GM21447 (cell line): ENCODE data around the gene EIF1B.
A peak's percentile ranks its signal among the peaks of the same experiment; 100 is the strongest.
"Not testable (repeated sequence)": the region's sequence is repeated elsewhere in the genome, so short reads cannot be mapped to it uniquely, and the experiment has no call there.

Experiments used
- ATAC-seq: cut with Tn5 transposase; IDR thresholded peaks from one replicate; pipeline ENCODE4 v1.9.1; 2021; ENCODE audit not compliant: unreplicated experiment

EIF1B gene

GRCh38 chr3:40309418-40309924, at the start of gene EIF1B:
TSS of gene EIF1B (plus strand) at chr3:40309707. CDS start at chr3:40309942, 235 bp downstream.
- peak; percentile 93 for ATAC-seq

DNA sequence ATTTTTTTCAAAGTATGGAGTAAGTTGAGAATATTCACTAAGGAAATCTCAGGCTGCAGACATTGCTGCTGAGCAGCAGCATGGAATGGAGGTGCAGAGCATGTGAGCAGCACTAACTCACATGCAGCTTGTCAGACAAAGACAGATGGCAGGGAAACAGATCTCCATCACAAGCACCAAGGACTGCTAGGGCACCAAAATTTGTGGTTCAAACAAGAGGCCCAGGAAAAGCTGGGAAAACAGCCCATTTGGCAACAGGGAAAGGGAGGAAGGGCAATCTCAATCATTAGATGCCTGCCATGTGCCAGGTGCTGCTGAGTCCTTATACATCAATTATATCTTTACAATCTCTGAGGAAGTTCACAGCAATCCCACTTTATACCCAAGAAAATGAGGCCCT, 47.2 kb upstream of the EIF1B start:
- no peak for ATAC-seq

GRCh38 chr3:40264451-40264850, 45.1 kb upstream of the EIF1B start:
- no peak for ATAC-seq

DNA sequence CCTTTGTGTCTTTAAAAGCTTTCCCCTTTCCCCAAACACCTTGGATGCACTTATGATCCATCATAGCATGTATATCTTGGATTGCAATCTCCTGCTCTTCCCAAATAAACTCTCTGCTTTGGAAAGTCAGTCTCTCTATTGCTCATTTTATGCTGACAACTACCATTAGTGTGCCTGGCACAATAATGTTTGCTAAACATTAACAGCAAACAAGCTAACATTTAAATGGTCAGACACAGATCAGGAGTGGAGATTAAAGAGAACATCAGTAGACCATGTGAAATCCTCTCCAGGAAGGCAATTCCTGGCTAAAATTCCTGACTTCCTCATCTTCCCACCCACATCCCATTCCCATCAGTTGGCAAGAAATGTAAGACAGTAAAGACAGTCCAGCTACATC, 44.3 kb upstream of the EIF1B start:
- no peak for ATAC-seq

- no peak for ATAC-seq
These were observed 41.4 kb upstream of the EIF1B start for GRCh38 chr3:40267937-40268724.

GRCh38 chr3:40268802-40269524, 40.5 kb upstream of the EIF1B start:
- ATAC-seq = no peak

GRCh38 chr3:40278791-40279190, 30.7 kb upstream of the EIF1B start:
- no peak for ATAC-seq

DNA sequence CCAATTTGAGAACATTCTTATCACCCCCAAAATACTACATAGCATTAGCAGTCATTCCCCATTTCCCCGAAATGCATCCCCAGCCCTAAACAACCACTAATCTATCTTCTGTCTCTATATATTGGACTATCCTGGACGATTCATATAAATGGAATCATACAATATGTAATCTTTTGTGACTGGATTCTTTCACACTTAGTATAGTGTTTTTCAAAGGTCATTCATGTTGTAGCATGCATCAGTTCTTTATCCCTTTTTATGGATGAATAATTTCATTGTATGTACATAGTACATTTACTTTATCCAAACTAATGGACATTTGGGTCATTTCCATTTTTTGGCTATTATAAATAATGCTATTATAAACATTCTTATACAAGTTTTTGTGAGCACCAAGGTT, 27.5 kb upstream of the EIF1B start:
- no peak for ATAC-seq

DNA sequence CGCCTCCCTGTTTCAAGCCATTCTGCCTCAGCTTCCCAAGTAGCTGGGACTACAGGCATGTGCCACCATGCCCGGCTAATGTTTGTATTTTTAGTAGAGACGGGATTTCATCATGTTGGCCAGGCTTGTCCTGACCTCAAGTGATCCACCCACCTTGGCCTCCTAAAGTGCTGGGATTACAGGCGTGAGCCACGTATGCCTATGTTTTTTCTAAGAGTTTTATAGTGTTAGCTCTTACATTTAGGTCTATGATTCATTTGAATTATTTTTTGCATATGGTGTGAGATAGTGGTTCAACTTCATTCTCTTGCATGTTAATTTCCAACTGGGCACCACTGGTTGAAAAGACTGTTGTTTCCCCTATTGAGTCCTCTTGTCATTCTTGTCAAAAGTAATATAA, 26.4 kb upstream of the EIF1B start:
- ATAC-seq = not testable (repeated sequence)

- no peak for ATAC-seq
These were observed 22.3 kb upstream of the EIF1B start for GRCh38 chr3:40287248-40287647.

DNA sequence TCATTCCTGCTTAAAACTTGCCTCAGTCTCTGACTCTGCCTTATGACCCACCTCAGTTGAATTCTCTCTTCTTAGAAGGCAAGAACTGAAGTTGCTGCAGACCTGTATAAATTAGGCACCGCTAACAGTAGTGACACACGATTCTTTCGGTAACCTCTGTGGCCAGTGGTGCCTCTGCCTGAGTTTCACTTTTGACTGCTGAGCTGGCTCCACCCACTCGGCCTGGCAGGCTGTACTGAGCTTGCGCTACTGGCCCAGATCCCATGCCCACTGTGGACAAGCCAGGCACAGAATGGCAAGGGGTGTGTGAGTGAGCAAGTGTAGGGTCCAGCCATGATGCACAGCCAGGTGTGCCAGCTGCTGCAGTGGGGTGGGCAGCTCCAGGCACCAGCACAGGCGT, 19.1 kb upstream of the EIF1B start:
- ATAC-seq = no peak

DNA sequence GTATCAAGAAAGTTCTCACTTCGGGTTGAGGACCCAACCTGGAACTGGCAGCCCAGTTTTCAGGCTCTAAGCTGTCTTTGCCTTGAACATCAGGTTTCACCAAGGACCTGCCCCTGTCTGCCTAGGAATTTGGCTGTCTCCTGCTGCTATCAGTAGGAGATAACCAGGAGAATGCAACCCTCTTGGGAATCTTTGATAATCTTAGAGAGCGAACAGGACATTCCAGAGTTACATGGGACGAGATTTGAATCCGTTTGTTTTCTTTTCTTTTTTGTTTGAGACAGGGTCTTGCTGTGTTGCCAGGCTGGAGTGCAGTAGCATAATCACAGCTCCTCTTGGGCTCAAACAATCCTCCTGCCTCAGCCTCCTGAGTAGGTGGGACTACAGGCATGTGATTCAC, 18.0 kb upstream of the EIF1B start:
- no peak for ATAC-seq

DNA sequence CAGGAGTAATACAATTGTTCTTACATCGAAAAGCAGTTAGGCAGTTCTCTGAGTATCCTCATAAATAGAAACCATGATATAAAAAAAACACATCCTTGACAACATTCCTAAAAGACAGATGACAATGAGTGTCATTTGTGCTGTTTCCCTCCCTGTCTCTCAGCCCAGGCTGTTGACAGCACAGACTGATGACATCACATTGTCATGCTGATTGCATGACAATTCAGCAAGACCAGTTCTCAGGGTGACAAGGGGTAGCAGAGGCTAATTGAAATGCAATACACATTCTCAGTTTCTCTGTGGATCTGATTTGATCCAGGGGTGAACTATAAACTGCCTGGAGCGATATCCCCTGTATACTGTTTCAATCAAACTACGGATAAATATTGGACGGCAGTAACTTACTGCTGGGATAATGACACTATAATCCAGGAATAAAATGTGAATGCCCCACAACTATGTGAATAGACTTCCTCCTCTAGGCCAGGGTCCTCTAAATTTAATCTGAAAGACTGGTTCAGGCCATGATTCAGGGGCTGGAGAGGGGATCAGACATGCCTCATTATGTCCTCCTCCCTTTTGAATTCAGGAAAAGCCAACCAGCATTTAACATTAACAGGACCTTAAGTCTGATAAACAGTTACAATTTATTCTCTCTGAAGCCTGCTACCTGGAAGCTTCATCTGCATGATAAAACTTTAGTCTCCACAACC, 16.7 kb upstream of the EIF1B start:
- no peak for ATAC-seq

- no peak for ATAC-seq
These were observed 15.1 kb upstream of the EIF1B start for GRCh38 chr3:40294434-40294833.

GRCh38 chr3:40298075-40298474, 11.4 kb upstream of the EIF1B start:
- ATAC-seq = no peak

DNA sequence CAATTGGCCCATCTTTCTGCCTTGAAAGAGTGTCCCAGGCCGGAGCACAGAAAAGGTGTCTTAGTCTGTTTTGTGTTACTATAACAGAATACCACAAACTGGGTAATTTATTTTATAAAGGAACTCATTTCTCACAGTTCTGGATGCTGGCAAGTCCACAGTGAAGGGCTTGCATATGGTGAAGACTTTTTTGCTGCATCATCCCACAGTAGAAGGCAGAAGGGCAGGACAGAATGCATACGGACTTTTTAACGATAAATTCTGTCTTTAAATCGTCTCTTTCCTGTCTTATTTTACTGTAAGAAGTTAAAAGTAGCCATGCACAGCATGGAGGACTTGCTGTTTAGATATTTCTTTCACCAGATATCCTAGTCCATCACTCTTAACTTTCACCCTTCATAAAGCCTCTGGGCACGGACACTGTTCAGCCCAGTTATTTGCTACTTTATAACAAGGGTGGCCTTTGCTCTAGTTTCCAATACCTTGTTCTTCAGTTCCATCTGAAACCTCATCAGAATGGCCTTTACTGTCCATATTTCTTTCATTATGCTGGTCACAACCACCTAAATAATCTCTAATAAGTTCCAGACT, 10.3 kb upstream of the EIF1B start:
- no peak for ATAC-seq

DNA sequence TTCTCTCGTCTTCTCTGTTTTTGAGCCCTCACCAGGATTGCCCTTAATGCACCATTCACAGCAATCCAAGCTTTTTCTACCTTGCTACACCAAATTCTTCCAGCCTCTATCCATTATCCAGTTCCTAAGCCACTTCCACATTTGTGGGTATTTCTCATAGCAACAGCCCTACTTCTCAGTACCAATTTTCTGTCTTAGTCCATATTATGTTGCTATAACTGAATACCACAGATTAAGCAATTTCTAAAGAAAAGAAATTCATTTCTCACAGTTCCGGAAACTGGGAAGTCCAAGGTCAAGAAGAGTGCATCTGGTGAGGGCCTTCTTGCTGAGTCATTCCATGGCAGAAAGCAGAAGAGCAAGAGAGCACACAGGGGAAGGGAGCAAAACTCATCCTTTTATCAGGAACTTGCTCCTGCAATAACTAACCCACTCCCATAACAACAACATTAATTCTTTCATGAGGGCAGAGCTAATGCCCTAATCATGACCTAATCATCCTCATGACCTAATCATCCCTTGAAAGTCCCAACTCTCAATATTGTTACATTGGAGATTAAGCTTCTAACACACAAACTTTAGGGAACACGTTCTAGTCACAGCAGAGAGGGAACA, 9.7 kb upstream of the EIF1B start:
- no peak for ATAC-seq

DNA sequence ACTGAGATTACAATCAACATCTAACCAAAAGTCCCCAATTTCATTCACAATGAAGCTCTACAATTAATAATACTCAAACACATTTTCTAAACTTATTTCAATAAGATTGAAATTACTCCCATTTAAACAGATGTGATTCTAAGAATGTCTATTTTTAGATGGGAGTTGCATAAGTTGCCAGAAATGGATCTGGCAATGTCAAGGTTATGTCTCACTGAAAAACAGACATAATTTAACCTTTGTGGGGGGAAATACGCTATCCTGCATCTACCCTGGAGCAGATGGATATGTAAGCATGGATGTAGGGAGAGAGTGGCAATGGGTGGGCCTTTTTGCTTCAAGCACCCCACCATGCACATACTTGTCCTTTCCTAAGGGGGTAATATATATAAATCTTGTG, 6.7 kb upstream of the EIF1B start:
- ATAC-seq = no peak

- ATAC-seq = no peak
These were observed 5.2 kb upstream of the EIF1B start for GRCh38 chr3:40304352-40304751.

DNA sequence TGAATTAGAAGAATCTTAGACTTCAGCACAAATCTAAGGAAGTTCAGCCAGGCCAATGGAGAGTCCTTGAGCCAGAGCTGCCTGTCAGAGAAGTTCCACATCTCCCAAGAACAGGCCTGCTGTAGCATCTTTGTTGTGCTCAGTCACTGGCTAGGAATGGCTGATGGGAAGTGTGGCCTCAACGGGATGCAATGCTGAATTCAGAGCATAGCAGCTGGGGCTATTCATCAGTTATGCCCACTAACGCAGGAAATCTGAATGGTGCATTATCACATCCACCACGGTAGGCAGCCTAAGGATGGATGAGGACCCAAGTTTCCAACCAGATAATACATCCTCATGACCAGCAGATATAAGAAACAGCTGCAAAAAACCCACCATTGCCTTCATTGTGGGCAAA, 3.2 kb upstream of the EIF1B start:
- ATAC-seq = no peak

GRCh38 chr3:40307176-40307575, 2.3 kb upstream of the EIF1B start:
- ATAC-seq = no peak
